ENCODE data around the gene AMBP.

AMBP gene

GRCh38 chr9:114093761-114094505 is 15.8 kb upstream of the AMBP start:
- no peak overlapping the region for H3K4me2 ChIP-seq (ENCODE audit: low read length, poor library complexity, severe bottlenecking)
- no peak overlapping the region for H4K8ac ChIP-seq (ENCODE audit: low read length)
- DNase-seq: no peak
- H4K91ac ChIP-seq (ENCODE audit: low read length): no peak overlapping the region
- no peak overlapping the region for H3K14ac ChIP-seq (ENCODE audit: low read length in 2 of 2)
- H2BK15ac ChIP-seq (ENCODE audit: low read depth, poor library complexity, severe bottlenecking): no peak overlapping the region
- no peak overlapping the region for H2AK5ac ChIP-seq (ENCODE audit: low read length, severe bottlenecking)
- H3K79me1 ChIP-seq (replicated peaks; ENCODE audit: low read length, poor library complexity, severe bottlenecking): peaks cover 9% of the 10 kb centered on the region
- H3K4me1 ChIP-seq (ENCODE audit: control insufficient read depth, insufficient read depth, low read depth, low read length): peaks cover 17% of the 10 kb centered on the region
- peaks cover 0 to 70% of the 10 kb centered on the region in 2 experiments for H3K36me3 ChIP-seq (ENCODE audit: control insufficient read depth in 1 of 2, insufficient read depth in 2 of 2, low read depth in 1 of 2, low read length in 2 of 2)
- no peak overlapping the region for H2BK12ac ChIP-seq (ENCODE audit: low read length in 2 of 2)
- H3K23ac ChIP-seq (ENCODE audit: low read length in 2 of 2): no peak overlapping the region
- no peak overlapping the region for H3K4me3 ChIP-seq (ENCODE audit: insufficient read depth in 1 of 2, low read depth in 1 of 2, low read length in 2 of 2)
- no peak overlapping the region for H3K4ac ChIP-seq (ENCODE audit: low read depth in 1 of 2, low read length in 2 of 2)
- no peak overlapping the region for H3K9ac ChIP-seq (ENCODE audit: low read length)
- H3K9me3 ChIP-seq (ENCODE audit: control insufficient read depth, low read length): peaks cover 1% of the 10 kb centered on the region
- H2BK5ac ChIP-seq (ENCODE audit: low read depth, low read length, poor library complexity, severe bottlenecking): no peak overlapping the region
- H3K18ac ChIP-seq (ENCODE audit: low read depth in 1 of 2, low read length in 2 of 2): no peak overlapping the region
- H2BK120ac ChIP-seq (ENCODE audit: low read depth, low read length): no peak overlapping the region
- H3K27me3 ChIP-seq (ENCODE audit: control insufficient read depth in 1 of 2, insufficient read depth in 1 of 2, low read length in 2 of 2): peaks cover 0 to 52% of the 10 kb centered on the region in 2 experiments
- no peak overlapping the region for H2AFZ ChIP-seq (ENCODE audit: low read depth, low read length)
- 92% methylated on average over 9 of the region's 9 CpGs for WGBS
- no peak overlapping the region for H3K27ac ChIP-seq (ENCODE audit: low read length, poor library complexity, severe bottlenecking)

GRCh38 chr9:114093031-114093471 is 15.0 kb upstream of the AMBP start:
- no peak overlapping the region for H3K4ac ChIP-seq (ENCODE audit: low read depth in 1 of 2, low read length in 2 of 2)
- no peak overlapping the region for H2BK5ac ChIP-seq (ENCODE audit: low read depth, low read length, poor library complexity, severe bottlenecking)
- no peak overlapping the region for H2BK12ac ChIP-seq (ENCODE audit: low read length in 2 of 2)
- H3K27ac ChIP-seq (ENCODE audit: low read length, poor library complexity, severe bottlenecking): no peak overlapping the region
- H2BK120ac ChIP-seq (ENCODE audit: low read depth, low read length): no peak overlapping the region
- H2AK5ac ChIP-seq (ENCODE audit: low read length, severe bottlenecking): no peak overlapping the region
- H3K4me3 ChIP-seq (ENCODE audit: insufficient read depth in 1 of 2, low read depth in 1 of 2, low read length in 2 of 2): no peak overlapping the region
- WGBS: 72% methylated on average over 2 of the region's 4 CpGs
- no peak overlapping the region for H4K8ac ChIP-seq (ENCODE audit: low read length)
- no peak overlapping the region for H2BK15ac ChIP-seq (ENCODE audit: low read depth, poor library complexity, severe bottlenecking)
- DNase-seq: no peak
- no peak overlapping the region for H4K91ac ChIP-seq (ENCODE audit: low read length)
- H3K18ac ChIP-seq (ENCODE audit: low read depth in 1 of 2, low read length in 2 of 2): no peak overlapping the region
- peaks cover 0 to 56% of the 10 kb centered on the region in 2 experiments for H3K27me3 ChIP-seq (ENCODE audit: control insufficient read depth in 1 of 2, insufficient read depth in 1 of 2, low read length in 2 of 2)
- no peak overlapping the region for H3K4me2 ChIP-seq (ENCODE audit: low read length, poor library complexity, severe bottlenecking)
- H3K4me1 ChIP-seq (ENCODE audit: control insufficient read depth, insufficient read depth, low read depth, low read length): peaks cover 15% of the 10 kb centered on the region
- no peak overlapping the region for H2AFZ ChIP-seq (ENCODE audit: low read depth, low read length)
- no peaks in the 10 kb centered on the region for H3K9me3 ChIP-seq (ENCODE audit: control insufficient read depth, low read length)
- H3K36me3 ChIP-seq (ENCODE audit: control insufficient read depth in 1 of 2, insufficient read depth in 2 of 2, low read depth in 1 of 2, low read length in 2 of 2): peaks cover 0 to 70% of the 10 kb centered on the region in 2 experiments
- no peak overlapping the region for H3K14ac ChIP-seq (ENCODE audit: low read length in 2 of 2)
- H3K79me1 ChIP-seq (replicated peaks; ENCODE audit: low read length, poor library complexity, severe bottlenecking): peaks cover 9% of the 10 kb centered on the region
- no peak overlapping the region for H3K23ac ChIP-seq (ENCODE audit: low read length in 2 of 2)
- H3K9ac ChIP-seq (ENCODE audit: low read length): no peak overlapping the region

- no peak overlapping the region for H4K8ac ChIP-seq (ENCODE audit: low read length)
- H2BK12ac ChIP-seq (ENCODE audit: low read length in 2 of 2): no peak overlapping the region
- H3K4ac ChIP-seq (ENCODE audit: low read depth in 1 of 2, low read length in 2 of 2): no peak overlapping the region
- peaks cover 4% of the 10 kb centered on the region for H3K79me1 ChIP-seq (replicated peaks; ENCODE audit: low read length, poor library complexity, severe bottlenecking)
- no peaks in the 10 kb centered on the region for H3K9me3 ChIP-seq (ENCODE audit: control insufficient read depth, low read length)
- H2AFZ ChIP-seq (ENCODE audit: low read depth, low read length): no peak overlapping the region
- H3K4me2 ChIP-seq (ENCODE audit: low read length, poor library complexity, severe bottlenecking): no peak overlapping the region
- H2BK5ac ChIP-seq (ENCODE audit: low read depth, low read length, poor library complexity, severe bottlenecking): no peak overlapping the region
- no peak overlapping the region for H3K14ac ChIP-seq (ENCODE audit: low read length in 2 of 2)
- H3K27me3 ChIP-seq (ENCODE audit: control insufficient read depth in 1 of 2, insufficient read depth in 1 of 2, low read length in 2 of 2): peaks cover 0 to 56% of the 10 kb centered on the region in 2 experiments
- no peak overlapping the region for H3K4me3 ChIP-seq (ENCODE audit: insufficient read depth in 1 of 2, low read depth in 1 of 2, low read length in 2 of 2)
- H3K9ac ChIP-seq (ENCODE audit: low read length): no peak overlapping the region
- no peak overlapping the region for H2BK120ac ChIP-seq (ENCODE audit: low read depth, low read length)
- peaks cover 0 to 67% of the 10 kb centered on the region in 2 experiments for H3K36me3 ChIP-seq (ENCODE audit: control insufficient read depth in 1 of 2, insufficient read depth in 2 of 2, low read depth in 1 of 2, low read length in 2 of 2)
- H2BK15ac ChIP-seq (ENCODE audit: low read depth, poor library complexity, severe bottlenecking): no peak overlapping the region
- no peak overlapping the region for H2AK5ac ChIP-seq (ENCODE audit: low read length, severe bottlenecking)
- DNase-seq: no peak
- H4K91ac ChIP-seq (ENCODE audit: low read length): no peak overlapping the region
- H3K27ac ChIP-seq (ENCODE audit: low read length, poor library complexity, severe bottlenecking): no peak overlapping the region
- no peak overlapping the region for H3K23ac ChIP-seq (ENCODE audit: low read length in 2 of 2)
- WGBS: 91% methylated on average over 3 of the region's 4 CpGs
- H3K4me1 ChIP-seq (ENCODE audit: control insufficient read depth, insufficient read depth, low read depth, low read length): peaks cover 9% of the 10 kb centered on the region
- H3K18ac ChIP-seq (ENCODE audit: low read depth in 1 of 2, low read length in 2 of 2): no peak overlapping the region
Observed at GRCh38 chr9:114092336-114092735, 14.2 kb upstream of the AMBP start.

- Histone ChIP-seq H2BK12ac (ENCODE audit: low read length in 2 of 2) (no peak overlapping the region), H2AFZ (ENCODE audit: low read depth, low read length) (no peak overlapping the region), H3K4me1 (ENCODE audit: control insufficient read depth, insufficient read depth, low read depth, low read length) (peaks cover 3% of the 10 kb centered on the region), H3K79me1 (replicated peaks; ENCODE audit: low read length, poor library complexity, severe bottlenecking) (peaks cover 4% of the 10 kb centered on the region), H2BK120ac (ENCODE audit: low read depth, low read length) (no peak overlapping the region), H3K23ac (ENCODE audit: low read length in 2 of 2) (no peak overlapping the region), H3K4me2 (ENCODE audit: low read length, poor library complexity, severe bottlenecking) (no peak overlapping the region), H4K8ac (ENCODE audit: low read length) (no peak overlapping the region), H2BK5ac (ENCODE audit: low read depth, low read length, poor library complexity, severe bottlenecking) (no peak overlapping the region), H2BK15ac (ENCODE audit: low read depth, poor library complexity, severe bottlenecking) (no peak overlapping the region), H3K9ac (ENCODE audit: low read length) (no peak overlapping the region), H2AK5ac (ENCODE audit: low read length, severe bottlenecking) (no peak overlapping the region), H3K18ac (ENCODE audit: low read depth in 1 of 2, low read length in 2 of 2) (no peak overlapping the region), H3K9me3 (ENCODE audit: control insufficient read depth, low read length) (no peaks in the 10 kb centered on the region), H3K4me3 (ENCODE audit: insufficient read depth in 1 of 2, low read depth in 1 of 2, low read length in 2 of 2) (no peak overlapping the region), H3K27me3 (ENCODE audit: control insufficient read depth in 1 of 2, insufficient read depth in 1 of 2, low read length in 2 of 2) (peaks cover 0 to 54% of the 10 kb centered on the region in 2 experiments), H3K36me3 (ENCODE audit: control insufficient read depth in 1 of 2, insufficient read depth in 2 of 2, low read depth in 1 of 2, low read length in 2 of 2) (peaks cover 0 to 60% of the 10 kb centered on the region in 2 experiments), H3K27ac (ENCODE audit: low read length, poor library complexity, severe bottlenecking) (no peak overlapping the region), H3K14ac (ENCODE audit: low read length in 2 of 2) (no peak overlapping the region), H3K4ac (ENCODE audit: low read depth in 1 of 2, low read length in 2 of 2) (no peak overlapping the region), H4K91ac (ENCODE audit: low read length) (no peak overlapping the region)
- 81% methylated on average over 8 of the region's 8 CpGs for WGBS
- no peak for DNase-seq
Observed at GRCh38 chr9:114091711-114092110, 13.6 kb upstream of the AMBP start.
